WTC11 (cell line): ENCODE results near the gene NELFA.

ENCODE experiments used
- CTCF ChIP-seq: fragments of 200-600 bp; IDR thresholded peaks from 2 replicates; pipeline ENCODE4 v1.8.0; 2022; ENCODE audit warnings: antibody characterized with exemption
- JUN ChIP-seq: sonication (generic); formaldehyde crosslinking; IDR thresholded peaks from 2 replicates; pipeline ENCODE4 v1.8.0; 2023; ENCODE audit warnings: mild to moderate bottlenecking, missing genetic modification reagents
- MAX ChIP-seq: sonication (generic); formaldehyde crosslinking; IDR thresholded peaks from 2 replicates; pipeline ENCODE4 v1.8.0; 2022; ENCODE audit warnings: mild to moderate bottlenecking, missing genetic modification reagents
- TCF7 ChIP-seq: sonication (generic); formaldehyde crosslinking; IDR thresholded peaks from 2 replicates; pipeline ENCODE4 v1.8.0; 2022; ENCODE audit warnings: mild to moderate bottlenecking, low read depth, missing genetic modification reagents, moderate library complexity
- ZBTB21 ChIP-seq: sonication (generic); formaldehyde crosslinking; IDR thresholded peaks from 2 replicates; pipeline ENCODE4 v1.8.1; 2023; ENCODE audit warnings: mild to moderate bottlenecking, missing genetic modification reagents, borderline replicate concordance
- TF ChIP-seq, protein P1 (sequence below): fragments of 250-450 bp; sonication (Bioruptor Pico); IDR thresholded peaks from 2 replicates; pipeline ENCODE4 v1.9.0; 2021; ENCODE audit warnings: mild to moderate bottlenecking, borderline replicate concordance
- TF ChIP-seq, protein P2 (sequence below): sonication (generic); formaldehyde crosslinking; IDR thresholded peaks from 2 replicates; pipeline ENCODE4 v1.8.1; 2023; ENCODE audit warnings: mild to moderate bottlenecking, missing genetic modification reagents, moderate library complexity
- TF ChIP-seq, protein P3 (sequence below): sonication (generic); formaldehyde crosslinking; IDR thresholded peaks from 2 replicates; pipeline ENCODE4 v1.8.1; 2022; ENCODE audit warnings: low read depth, missing genetic modification reagents, borderline replicate concordance
- TF ChIP-seq, protein P4 (sequence below): sonication (generic); formaldehyde crosslinking; IDR thresholded peaks from 2 replicates; pipeline ENCODE4 v1.8.1; 2022; ENCODE audit warnings: mild to moderate bottlenecking, missing genetic modification reagents, moderate library complexity, borderline replicate concordance
- TF ChIP-seq, protein P5 (sequence below): sonication (generic); formaldehyde crosslinking; IDR thresholded peaks from 2 replicates; pipeline ENCODE4 v1.8.1; 2022; ENCODE audit warnings: low read depth, mild to moderate bottlenecking, moderate library complexity, missing genetic modification reagents, borderline replicate concordance

DNA sequence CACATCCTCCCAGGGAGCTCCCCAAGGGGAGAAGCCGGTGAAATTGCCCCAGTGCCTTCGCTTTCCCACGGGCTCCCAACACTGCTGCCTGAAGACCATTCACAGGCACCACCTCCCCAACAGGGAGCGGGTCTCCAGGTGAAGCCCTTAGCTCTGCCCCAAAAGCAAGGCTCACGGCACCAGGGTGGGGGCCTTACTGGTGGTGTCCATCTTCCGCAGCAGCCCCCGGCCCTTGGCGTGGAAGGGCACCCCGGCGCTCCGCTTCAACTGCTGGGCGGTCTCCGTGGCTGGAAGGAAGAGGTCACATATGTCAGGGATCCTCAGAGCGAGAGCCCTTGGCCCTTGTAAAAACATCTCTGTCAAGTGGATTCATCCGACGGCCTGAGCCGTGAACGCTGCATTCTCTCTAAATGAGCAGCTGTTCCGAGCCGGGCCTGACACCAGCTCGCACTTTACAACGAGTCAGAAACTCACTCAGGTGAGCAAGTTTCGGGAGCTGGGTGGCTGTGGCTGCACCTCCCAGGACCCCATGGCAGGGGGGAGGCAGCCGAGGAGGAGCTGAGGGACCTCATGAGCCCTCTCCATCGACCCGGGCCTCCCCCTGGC, 20.9 kb downstream of the NELFA start:
- TF ChIP-seq CTCF, result no peak
- no peak for TF ChIP-seq MAX (CRISPR knock-in tag)
- no peak for TF ChIP-seq JUN
- no peak for TF ChIP-seq ZBTB21 (CRISPR knock-in tag)
- TF ChIP-seq, protein P1, sequence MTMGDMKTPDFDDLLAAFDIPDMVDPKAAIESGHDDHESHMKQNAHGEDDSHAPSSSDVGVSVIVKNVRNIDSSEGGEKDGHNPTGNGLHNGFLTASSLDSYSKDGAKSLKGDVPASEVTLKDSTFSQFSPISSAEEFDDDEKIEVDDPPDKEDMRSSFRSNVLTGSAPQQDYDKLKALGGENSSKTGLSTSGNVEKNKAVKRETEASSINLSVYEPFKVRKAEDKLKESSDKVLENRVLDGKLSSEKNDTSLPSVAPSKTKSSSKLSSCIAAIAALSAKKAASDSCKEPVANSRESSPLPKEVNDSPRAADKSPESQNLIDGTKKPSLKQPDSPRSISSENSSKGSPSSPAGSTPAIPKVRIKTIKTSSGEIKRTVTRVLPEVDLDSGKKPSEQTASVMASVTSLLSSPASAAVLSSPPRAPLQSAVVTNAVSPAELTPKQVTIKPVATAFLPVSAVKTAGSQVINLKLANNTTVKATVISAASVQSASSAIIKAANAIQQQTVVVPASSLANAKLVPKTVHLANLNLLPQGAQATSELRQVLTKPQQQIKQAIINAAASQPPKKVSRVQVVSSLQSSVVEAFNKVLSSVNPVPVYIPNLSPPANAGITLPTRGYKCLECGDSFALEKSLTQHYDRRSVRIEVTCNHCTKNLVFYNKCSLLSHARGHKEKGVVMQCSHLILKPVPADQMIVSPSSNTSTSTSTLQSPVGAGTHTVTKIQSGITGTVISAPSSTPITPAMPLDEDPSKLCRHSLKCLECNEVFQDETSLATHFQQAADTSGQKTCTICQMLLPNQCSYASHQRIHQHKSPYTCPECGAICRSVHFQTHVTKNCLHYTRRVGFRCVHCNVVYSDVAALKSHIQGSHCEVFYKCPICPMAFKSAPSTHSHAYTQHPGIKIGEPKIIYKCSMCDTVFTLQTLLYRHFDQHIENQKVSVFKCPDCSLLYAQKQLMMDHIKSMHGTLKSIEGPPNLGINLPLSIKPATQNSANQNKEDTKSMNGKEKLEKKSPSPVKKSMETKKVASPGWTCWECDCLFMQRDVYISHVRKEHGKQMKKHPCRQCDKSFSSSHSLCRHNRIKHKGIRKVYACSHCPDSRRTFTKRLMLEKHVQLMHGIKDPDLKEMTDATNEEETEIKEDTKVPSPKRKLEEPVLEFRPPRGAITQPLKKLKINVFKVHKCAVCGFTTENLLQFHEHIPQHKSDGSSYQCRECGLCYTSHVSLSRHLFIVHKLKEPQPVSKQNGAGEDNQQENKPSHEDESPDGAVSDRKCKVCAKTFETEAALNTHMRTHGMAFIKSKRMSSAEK (CRISPR knock-in tag), result no peak
- no peak for TF ChIP-seq TCF7 (CRISPR knock-in tag)
- TF ChIP-seq, protein P2, sequence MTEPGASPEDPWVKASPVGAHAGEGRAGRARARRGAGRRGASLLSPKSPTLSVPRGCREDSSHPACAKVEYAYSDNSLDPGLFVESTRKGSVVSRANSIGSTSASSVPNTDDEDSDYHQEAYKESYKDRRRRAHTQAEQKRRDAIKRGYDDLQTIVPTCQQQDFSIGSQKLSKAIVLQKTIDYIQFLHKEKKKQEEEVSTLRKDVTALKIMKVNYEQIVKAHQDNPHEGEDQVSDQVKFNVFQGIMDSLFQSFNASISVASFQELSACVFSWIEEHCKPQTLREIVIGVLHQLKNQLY (CRISPR knock-in tag), result no peak
- TF ChIP-seq, protein P3, sequence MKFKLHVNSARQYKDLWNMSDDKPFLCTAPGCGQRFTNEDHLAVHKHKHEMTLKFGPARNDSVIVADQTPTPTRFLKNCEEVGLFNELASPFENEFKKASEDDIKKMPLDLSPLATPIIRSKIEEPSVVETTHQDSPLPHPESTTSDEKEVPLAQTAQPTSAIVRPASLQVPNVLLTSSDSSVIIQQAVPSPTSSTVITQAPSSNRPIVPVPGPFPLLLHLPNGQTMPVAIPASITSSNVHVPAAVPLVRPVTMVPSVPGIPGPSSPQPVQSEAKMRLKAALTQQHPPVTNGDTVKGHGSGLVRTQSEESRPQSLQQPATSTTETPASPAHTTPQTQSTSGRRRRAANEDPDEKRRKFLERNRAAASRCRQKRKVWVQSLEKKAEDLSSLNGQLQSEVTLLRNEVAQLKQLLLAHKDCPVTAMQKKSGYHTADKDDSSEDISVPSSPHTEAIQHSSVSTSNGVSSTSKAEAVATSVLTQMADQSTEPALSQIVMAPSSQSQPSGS, result no peak
- TF ChIP-seq, protein P4, sequence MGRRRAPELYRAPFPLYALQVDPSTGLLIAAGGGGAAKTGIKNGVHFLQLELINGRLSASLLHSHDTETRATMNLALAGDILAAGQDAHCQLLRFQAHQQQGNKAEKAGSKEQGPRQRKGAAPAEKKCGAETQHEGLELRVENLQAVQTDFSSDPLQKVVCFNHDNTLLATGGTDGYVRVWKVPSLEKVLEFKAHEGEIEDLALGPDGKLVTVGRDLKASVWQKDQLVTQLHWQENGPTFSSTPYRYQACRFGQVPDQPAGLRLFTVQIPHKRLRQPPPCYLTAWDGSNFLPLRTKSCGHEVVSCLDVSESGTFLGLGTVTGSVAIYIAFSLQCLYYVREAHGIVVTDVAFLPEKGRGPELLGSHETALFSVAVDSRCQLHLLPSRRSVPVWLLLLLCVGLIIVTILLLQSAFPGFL, result no peak
- TF ChIP-seq, protein P5, sequence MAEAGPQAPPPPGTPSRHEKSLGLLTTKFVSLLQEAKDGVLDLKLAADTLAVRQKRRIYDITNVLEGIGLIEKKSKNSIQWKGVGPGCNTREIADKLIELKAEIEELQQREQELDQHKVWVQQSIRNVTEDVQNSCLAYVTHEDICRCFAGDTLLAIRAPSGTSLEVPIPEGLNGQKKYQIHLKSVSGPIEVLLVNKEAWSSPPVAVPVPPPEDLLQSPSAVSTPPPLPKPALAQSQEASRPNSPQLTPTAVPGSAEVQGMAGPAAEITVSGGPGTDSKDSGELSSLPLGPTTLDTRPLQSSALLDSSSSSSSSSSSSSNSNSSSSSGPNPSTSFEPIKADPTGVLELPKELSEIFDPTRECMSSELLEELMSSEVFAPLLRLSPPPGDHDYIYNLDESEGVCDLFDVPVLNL (CRISPR knock-in tag), result no peak
